GM12891 (cell line): ENCODE data around the gene NTNG1.

Experiments
- POLR2A ChIP-seq: IDR thresholded peaks from 2 replicates; pipeline ENCODE4 v1.6.1; 2011; ENCODE audit warnings: low read depth, low read length, control low read depth
- POLR2AphosphoS5 ChIP-seq: IDR thresholded peaks from 2 replicates; pipeline ENCODE4 v1.6.1; 2011; ENCODE audit warnings: low read depth, low read length, control low read depth
- SPI1 ChIP-seq: IDR thresholded peaks from 2 replicates; pipeline ENCODE4 v1.6.1; 2011; ENCODE audit warnings: low read depth, low read length, control low read depth
- TAF1 ChIP-seq: IDR thresholded peaks from 2 replicates; pipeline ENCODE4 v1.6.1; 2011; ENCODE audit warnings: low read depth, low read length, control low read depth

GRCh38 chr1:107413546-107413945 lies 272.7 kb downstream of the NTNG1 start:
- no peak for TF ChIP-seq TAF1
- no peak for TF ChIP-seq POLR2A
- no peak for TF ChIP-seq SPI1
- TF ChIP-seq POLR2AphosphoS5 = no peak
